GF-D8 (cell line): ENCODE results near the gene CNKSR3.

Experiments
- DNase-seq: peaks from one replicate; lab custom pipeline; 2025; lab: John Stamatoyannopoulos, UW

Gene CNKSR3

GRCh38 chr6:154453329-154453728, 57.2 kb downstream of the CNKSR3 start:
- no peak for DNase-seq

- DNase-seq, result no peak
Measured at GRCh38 chr6:154450498-154450897, 60.0 kb downstream of the CNKSR3 start.

GRCh38 chr6:154448448-154449096, 61.9 kb downstream of the CNKSR3 start:
- no peak for DNase-seq

GRCh38 chr6:154447954-154448353, 62.5 kb downstream of the CNKSR3 start:
- DNase-seq, result no peak

- no peak for DNase-seq
Measured at GRCh38 chr6:154446984-154447383, 63.5 kb downstream of the CNKSR3 start.

GRCh38 chr6:154445417-154445816, 65.1 kb downstream of the CNKSR3 start:
- DNase-seq, result no peak

GRCh38 chr6:154441995-154442310, 68.5 kb downstream of the CNKSR3 start:
- DNase-seq, result no peak

GRCh38 chr6:154440422-154441043, 70.0 kb downstream of the CNKSR3 start:
- no peak for DNase-seq

GRCh38 chr6:154440022-154440421, 70.5 kb downstream of the CNKSR3 start:
- DNase-seq, result no peak

- no peak for DNase-seq
Measured at GRCh38 chr6:154438882-154439415, 71.5 kb downstream of the CNKSR3 start.

GRCh38 chr6:154435400-154435945, 75.0 kb downstream of the CNKSR3 start:
- DNase-seq, result no peak

- DNase-seq, result no peak
Measured at GRCh38 chr6:154434662-154435061, 75.8 kb downstream of the CNKSR3 start.

GRCh38 chr6:154433477-154434241, 76.8 kb downstream of the CNKSR3 start:
- no peak for DNase-seq

GRCh38 chr6:154432533-154433476, 77.7 kb downstream of the CNKSR3 start:
- peak; percentile 92 for DNase-seq

- DNase-seq, result no peak
Measured at GRCh38 chr6:154430481-154430919, 80.0 kb downstream of the CNKSR3 start.

GRCh38 chr6:154429711-154430110, 80.8 kb downstream of the CNKSR3 start:
- no peak for DNase-seq

GRCh38 chr6:154428897-154429296, 81.6 kb downstream of the CNKSR3 start:
- DNase-seq, result no peak

GRCh38 chr6:154427446-154427845, 83.0 kb downstream of the CNKSR3 start:
- no peak for DNase-seq

GRCh38 chr6:154426997-154427396, 83.5 kb downstream of the CNKSR3 start:
- DNase-seq, result no peak

- DNase-seq, result no peak
Measured at GRCh38 chr6:154425034-154425433, 85.5 kb downstream of the CNKSR3 start.

GRCh38 chr6:154414021-154414813, 96.3 kb downstream of the CNKSR3 start:
- peak; percentile 94 for DNase-seq
